Spinal cord (tissue), 4 donors: ENCODE results near the gene RFNG. TPM values are rescaled to one million over a fixed set of nuclear protein-coding genes. Genes with fewer than 3 reads are reported as not detected.

ENCODE experiments used
- polyA plus RNA-seq, 2 donors: library from polyadenylated mRNA; unstranded; fragments of 120-200 nt; gene quantifications; one replicate each; pipeline ENCODE4 v1.2.1, GENCODE V29; 2013; ENCODE audit not compliant: insufficient read length in 2 of 2
- total RNA-seq, 2 donors: library from RNA; depleted of rRNA in 1 of 2; stranded (reverse); fragments of 120-200 nt in 1 of 2; fragments of >200 nt in 1 of 2; gene quantifications; one replicate each; pipeline versions ENCODE4 v1.2.3 to v1.2.4, GENCODE V29; 2013 to 2014

The RFNG gene
- total and polyA plus RNA-seq, 4 donors, result 19.5 to 75.2 (median 49.3) TPM

Other genes starting within 250 kb of the RFNG start
- gene GCGR, start 247.7 kb downstream of the RFNG start, total RNA-seq, result under 1 TPM; 0.50 to 0.99 TPM
- 1 to 10 TPM in 1 of 2 donors, not detected in 1; 1.3 TPM for gene GCGR, start 247.7 kb downstream of the RFNG start, polyA plus RNA-seq
- 100 to 1,000 TPM in 1 of 2 donors, 10 to 100 TPM in 1; 51.0 to 146 TPM for gene MCRIP1, start 218.5 kb downstream of the RFNG start, total RNA-seq
- 100 to 1,000 TPM; 216 to 234 TPM for gene MCRIP1, start 218.5 kb downstream of the RFNG start, polyA plus RNA-seq
- under 1 TPM in 1 of 2 donors, not detected in 1; 0.17 TPM for gene PPP1R27, start 216.8 kb downstream of the RFNG start, total RNA-seq
- gene PPP1R27, start 216.8 kb downstream of the RFNG start, polyA plus RNA-seq, result under 1 TPM in 1 of 2 donors, not detected in 1; 0.18 TPM
- gene P4HB, start 191.3 kb downstream of the RFNG start, total RNA-seq, result 100 to 1,000 TPM; 143 to 443 TPM
- 100 to 1,000 TPM; 254 to 311 TPM for gene P4HB, start 191.3 kb downstream of the RFNG start, polyA plus RNA-seq
- 100 to 1,000 TPM in 1 of 2 donors, 10 to 100 TPM in 1; 46.6 to 158 TPM for gene ARHGDIA, start 180.5 kb downstream of the RFNG start, total RNA-seq
- gene ARHGDIA, start 180.5 kb downstream of the RFNG start, polyA plus RNA-seq, result 100 to 1,000 TPM; 318 to 319 TPM
- gene ALYREF, start 160.2 kb downstream of the RFNG start, total RNA-seq, result 10 to 100 TPM; 54.6 to 77.1 TPM
- 10 to 100 TPM; 77.4 to 84.5 TPM for gene ALYREF, start 160.2 kb downstream of the RFNG start, polyA plus RNA-seq
- gene ANAPC11, start 160.1 kb downstream of the RFNG start, total RNA-seq, result 100 to 1,000 TPM in 1 of 2 donors, 10 to 100 TPM in 1; 53.8 to 120 TPM
- 100 to 1,000 TPM; 142 to 144 TPM for gene ANAPC11, start 160.1 kb downstream of the RFNG start, polyA plus RNA-seq
- 1 to 10 TPM; 1.1 to 4.4 TPM for gene NPB, start 149.6 kb downstream of the RFNG start, total RNA-seq
- 1 to 10 TPM; 2.1 to 3.8 TPM for gene NPB, start 149.6 kb downstream of the RFNG start, polyA plus RNA-seq
- gene PCYT2, start 140.4 kb downstream of the RFNG start, total RNA-seq, result 10 to 100 TPM; 31.4 to 36.4 TPM
- 10 to 100 TPM; 62.9 to 67.4 TPM for gene PCYT2, start 140.4 kb downstream of the RFNG start, polyA plus RNA-seq
- 10 to 100 TPM in 1 of 2 donors, 1 to 10 TPM in 1; 5.8 to 11.8 TPM for gene SIRT7, start 133.6 kb downstream of the RFNG start, total RNA-seq
- gene SIRT7, start 133.6 kb downstream of the RFNG start, polyA plus RNA-seq, result 10 to 100 TPM; 18.9 to 24.2 TPM
- 10 to 100 TPM; 10.8 to 13.0 TPM for gene MAFG, start 124.1 kb downstream of the RFNG start, total RNA-seq
- gene MAFG, start 124.1 kb downstream of the RFNG start, polyA plus RNA-seq, result 10 to 100 TPM; 21.5 to 24.2 TPM
- gene PYCR1, start 114.5 kb downstream of the RFNG start, total RNA-seq, result 10 to 100 TPM; 37.0 to 52.0 TPM
- gene PYCR1, start 114.5 kb downstream of the RFNG start, polyA plus RNA-seq, result 10 to 100 TPM; 47.2 to 56.8 TPM
- 1 to 10 TPM in 1 of 2 donors, under 1 TPM in 1; 0.44 to 2.0 TPM for gene MYADML2, start 104.6 kb downstream of the RFNG start, total RNA-seq
- gene MYADML2, start 104.6 kb downstream of the RFNG start, polyA plus RNA-seq, result 1 to 10 TPM; 2.2 to 2.9 TPM
- gene NOTUM, start 90.6 kb downstream of the RFNG start, total RNA-seq, result 1 to 10 TPM in 1 of 2 donors, under 1 TPM in 1; 0.89 to 3.0 TPM
- 1 to 10 TPM in 1 of 2 donors, under 1 TPM in 1; 0.82 to 1.4 TPM for gene NOTUM, start 90.6 kb downstream of the RFNG start, polyA plus RNA-seq
- gene ASPSCR1, start 74.2 kb downstream of the RFNG start, total RNA-seq, result 10 to 100 TPM; 22.3 to 42.8 TPM
- gene ASPSCR1, start 74.2 kb downstream of the RFNG start, polyA plus RNA-seq, result 10 to 100 TPM; 38.9 to 53.7 TPM
- gene CENPX, start 28.9 kb downstream of the RFNG start, total RNA-seq, result 10 to 100 TPM; 37.0 to 56.3 TPM
- 10 to 100 TPM; 70.4 to 71.9 TPM for gene CENPX, start 28.9 kb downstream of the RFNG start, polyA plus RNA-seq
- gene LRRC45, start 28.5 kb downstream of the RFNG start, total RNA-seq, result 10 to 100 TPM in 1 of 2 donors, 1 to 10 TPM in 1; 8.2 to 16.9 TPM
- 10 to 100 TPM; 22.1 to 26.4 TPM for gene LRRC45, start 28.5 kb downstream of the RFNG start, polyA plus RNA-seq
- 10 to 100 TPM; 51.7 to 58.4 TPM for gene RAC3, start 20.1 kb downstream of the RFNG start, total RNA-seq
- 100 to 1,000 TPM; 212 to 214 TPM for gene RAC3, start 20.1 kb downstream of the RFNG start, polyA plus RNA-seq
- gene DCXR, start 14.1 kb downstream of the RFNG start, total RNA-seq, result 10 to 100 TPM; 44.3 to 94.5 TPM
- gene DCXR, start 14.1 kb downstream of the RFNG start, polyA plus RNA-seq, result 100 to 1,000 TPM; 144 to 145 TPM
- 100 to 1,000 TPM in 1 of 2 donors, 10 to 100 TPM in 1; 63.4 to 125 TPM for gene GPS1, start 87 bp upstream of the RFNG start, total RNA-seq
- 100 to 1,000 TPM; 151 to 165 TPM for gene GPS1, start 87 bp upstream of the RFNG start, polyA plus RNA-seq
- gene DUS1L, start 14.0 kb upstream of the RFNG start, total RNA-seq, result 10 to 100 TPM; 18.9 to 48.8 TPM
- gene DUS1L, start 14.0 kb upstream of the RFNG start, polyA plus RNA-seq, result 10 to 100 TPM; 66.6 to 85.1 TPM
- gene FASN, start 46.4 kb upstream of the RFNG start, total RNA-seq, result 10 to 100 TPM; 57.7 to 58.3 TPM
- gene FASN, start 46.4 kb upstream of the RFNG start, polyA plus RNA-seq, result 100 to 1,000 TPM; 163 to 184 TPM
- gene CCDC57, start 161.0 kb upstream of the RFNG start, total RNA-seq, result 10 to 100 TPM; 15.3 to 28.5 TPM
- gene CCDC57, start 161.0 kb upstream of the RFNG start, polyA plus RNA-seq, result 10 to 100 TPM; 50.8 to 85.3 TPM
- gene SLC16A3, start 177.2 kb upstream of the RFNG start, total RNA-seq, result 10 to 100 TPM; 19.0 to 22.8 TPM
- 10 to 100 TPM; 14.1 to 19.1 TPM for gene SLC16A3, start 177.2 kb upstream of the RFNG start, polyA plus RNA-seq
- 10 to 100 TPM; 35.2 to 51.1 TPM for gene CSNK1D, start 221.9 kb upstream of the RFNG start, total RNA-seq
- 100 to 1,000 TPM; 127 to 144 TPM for gene CSNK1D, start 221.9 kb upstream of the RFNG start, polyA plus RNA-seq